Measurements from ENCODE around the gene PSEN2.
A peak's percentile ranks its signal among the peaks of the same experiment; 100 is the strongest.
"Not testable (repeated sequence)": the region's sequence is repeated elsewhere in the genome, so short reads cannot be mapped to it uniquely, and the experiment has no call there.

Gene PSEN2

DNA sequence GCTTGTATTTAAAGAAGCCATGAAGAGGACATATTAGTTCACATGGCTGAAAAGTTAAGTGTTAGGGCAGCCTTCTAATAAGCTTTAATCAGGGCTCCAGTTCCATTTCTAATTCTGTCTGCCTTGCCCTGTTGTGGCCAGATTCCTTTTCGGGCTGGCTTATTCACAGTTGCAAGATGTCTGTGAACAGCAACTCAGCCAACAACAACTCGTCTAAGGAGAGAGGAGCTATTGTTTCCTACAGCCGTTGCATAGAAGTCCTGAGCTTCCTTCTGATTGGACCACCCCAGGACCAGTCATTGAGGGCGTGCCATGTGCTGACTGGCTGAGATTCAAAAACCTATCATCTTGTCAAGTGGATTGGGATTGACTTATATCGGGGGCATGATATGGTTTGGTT is 51.1 kb downstream of the PSEN2 start:
- DNase-seq, result no peak

DNA sequence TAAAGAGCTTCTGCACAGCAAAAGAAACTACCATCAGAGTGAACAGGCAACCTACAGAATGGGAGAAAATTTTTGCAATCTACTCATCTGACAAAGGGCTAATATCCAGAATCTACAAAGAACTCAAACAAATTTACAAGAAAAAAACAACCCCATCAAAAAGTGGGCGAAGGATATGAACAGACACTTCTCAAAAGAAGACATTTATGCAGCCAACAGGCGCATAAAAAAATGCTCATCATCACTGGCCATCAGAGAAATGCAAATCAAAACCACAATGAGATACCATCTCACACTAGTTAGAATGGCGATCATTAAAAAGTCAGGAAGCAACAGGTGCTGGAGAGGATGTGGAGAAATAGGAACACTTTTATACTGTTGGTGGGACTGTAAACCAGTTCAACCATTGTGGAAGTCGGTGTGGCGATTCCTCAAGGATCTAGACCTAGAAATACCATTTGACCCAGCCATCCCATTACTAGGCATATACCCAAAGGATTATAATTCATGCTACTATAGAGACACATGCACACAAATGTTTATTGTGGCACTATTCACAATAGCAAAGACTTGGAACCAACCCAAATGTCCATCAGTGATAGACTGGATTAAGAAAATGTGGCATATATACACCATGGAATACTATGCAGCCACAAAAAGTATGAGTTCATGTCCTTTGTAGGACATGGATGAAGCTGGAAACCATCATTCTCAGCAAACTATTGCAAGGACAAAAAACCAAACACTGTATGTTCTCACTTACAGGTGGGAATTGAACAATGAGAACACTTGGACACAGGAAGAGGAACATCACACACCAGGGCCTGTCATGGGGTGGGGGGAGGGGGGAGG is 59.1 kb downstream of the PSEN2 start:
- not testable (repeated sequence) for DNase-seq

DNA sequence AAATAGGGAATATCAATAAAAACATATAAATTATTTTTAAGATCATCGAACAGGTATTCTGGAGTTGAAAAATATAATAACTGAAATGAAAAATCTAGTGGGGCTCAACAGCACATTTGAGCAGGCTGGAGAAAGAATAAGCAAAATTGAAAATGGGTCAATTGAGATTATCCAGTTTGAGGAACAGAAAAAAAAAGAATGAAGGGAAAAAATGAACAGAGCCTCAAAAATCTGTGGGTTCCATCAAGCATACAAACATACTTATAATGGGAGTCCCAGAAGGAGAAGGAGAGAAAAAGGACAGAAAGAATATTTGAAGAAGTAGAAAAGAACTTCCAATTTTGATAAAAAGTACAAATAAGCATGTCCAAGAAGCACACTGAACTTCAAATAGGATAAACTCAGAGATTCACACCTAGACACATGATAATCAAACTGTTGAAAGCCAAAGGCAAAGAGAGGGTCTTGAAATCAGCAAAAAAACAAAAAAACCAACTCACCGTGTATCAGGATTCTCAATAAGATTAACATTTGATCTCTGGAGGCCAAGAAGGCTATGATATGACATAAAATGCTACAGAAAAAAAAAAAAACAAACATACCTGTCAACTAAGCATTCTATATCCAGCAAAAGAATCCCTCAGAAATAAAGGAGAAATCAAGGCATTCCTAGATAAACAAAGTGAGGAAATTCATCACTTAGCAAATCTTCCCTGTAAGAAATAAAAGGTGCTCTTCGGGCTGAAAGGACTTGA is 64.2 kb downstream of the PSEN2 start:
- DNase-seq, result no peak

DNA sequence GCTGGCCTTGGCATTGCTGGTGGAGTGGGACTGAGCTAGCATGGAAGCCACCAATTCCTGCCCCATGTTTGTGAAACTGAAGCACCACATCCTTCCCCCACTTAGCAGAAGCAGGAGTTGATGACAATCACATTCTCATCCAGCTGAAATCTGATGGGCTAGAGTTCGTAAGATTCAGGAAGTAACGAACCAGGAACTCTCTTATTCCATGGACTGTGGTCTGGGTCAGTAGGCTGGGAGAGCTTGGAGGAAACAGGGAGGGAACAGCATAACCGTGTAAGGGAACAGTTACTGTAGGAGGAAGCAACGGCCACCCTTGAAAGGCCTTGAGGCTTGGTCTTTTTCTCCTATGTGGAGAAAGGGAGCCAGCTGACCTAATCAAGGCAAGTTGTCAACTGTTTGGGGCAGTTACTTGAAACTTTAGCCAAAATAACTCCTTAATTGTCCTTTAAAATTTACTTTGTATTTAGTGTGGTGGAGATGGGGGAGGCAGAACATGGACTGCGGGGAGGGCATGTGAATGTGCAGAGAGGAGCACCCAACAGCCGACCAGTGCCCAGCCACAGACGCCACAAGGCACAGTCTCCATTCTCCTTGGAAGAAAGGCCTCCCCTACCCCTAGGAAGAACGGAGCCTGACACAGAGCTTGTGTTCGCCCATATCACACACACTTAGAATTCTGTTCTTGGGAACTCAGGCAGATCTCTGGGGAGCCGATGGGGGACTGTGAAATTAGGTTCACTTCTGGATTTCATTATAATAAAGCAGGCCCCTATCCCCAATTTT is 67.7 kb downstream of the PSEN2 start:
- no peak for DNase-seq

DNA sequence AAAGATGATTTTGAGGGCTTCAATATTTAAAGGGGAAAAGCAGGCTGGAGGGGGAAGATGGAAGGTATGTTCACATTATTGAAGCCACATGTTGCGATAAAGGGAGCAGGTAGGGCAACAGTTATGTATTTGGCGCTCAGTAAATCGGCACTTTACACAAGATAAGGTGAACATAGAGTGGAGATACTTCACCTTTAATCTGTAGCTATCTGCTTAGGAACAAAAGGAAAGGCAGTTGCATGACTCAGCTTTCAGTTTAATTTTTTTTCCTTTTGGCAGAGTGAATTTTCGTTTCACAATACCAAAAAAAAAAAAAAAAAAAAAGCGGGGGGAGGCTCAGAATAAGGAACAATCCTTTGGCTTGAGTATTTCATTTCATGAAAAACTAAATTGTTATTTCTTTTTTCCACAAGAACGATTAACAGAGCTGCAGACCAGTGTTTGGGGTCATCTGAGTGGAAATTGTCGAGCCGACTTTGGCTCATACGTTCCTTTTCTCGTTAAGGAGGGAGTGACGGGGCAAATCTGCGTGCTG is 68.6 kb downstream of the PSEN2 start:
- no peak for DNase-seq

DNA sequence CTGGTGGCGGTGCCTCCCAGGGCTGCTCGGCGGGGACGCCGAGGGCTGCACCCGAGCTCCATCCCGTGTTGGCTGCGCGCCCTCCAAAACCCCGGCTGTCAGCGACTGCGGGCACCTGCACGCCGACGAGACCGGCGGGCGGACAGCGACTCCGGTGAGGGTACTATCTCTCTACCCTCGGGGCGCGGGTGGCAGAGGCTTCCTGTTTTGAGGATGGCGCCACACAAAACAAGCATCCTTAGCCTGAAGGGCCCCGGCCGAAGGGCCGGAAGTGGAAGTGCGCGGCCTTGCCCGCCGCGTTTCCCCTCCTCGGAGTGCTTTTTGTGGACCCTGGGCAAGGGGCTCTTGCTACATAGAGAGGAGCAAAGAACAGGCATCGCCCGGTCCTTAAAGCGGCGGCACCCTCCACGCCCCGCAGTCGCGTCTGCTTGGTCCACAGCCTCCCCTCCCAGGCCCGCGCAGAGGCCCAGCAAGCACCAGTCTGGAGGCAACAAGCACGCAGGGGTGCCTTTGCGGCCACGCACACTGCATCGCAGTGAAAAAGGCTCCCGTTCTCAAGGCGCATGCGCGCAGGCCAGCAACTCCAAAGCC is 69.1 kb downstream of the PSEN2 start:
- peak; percentile 60 for DNase-seq

DNA sequence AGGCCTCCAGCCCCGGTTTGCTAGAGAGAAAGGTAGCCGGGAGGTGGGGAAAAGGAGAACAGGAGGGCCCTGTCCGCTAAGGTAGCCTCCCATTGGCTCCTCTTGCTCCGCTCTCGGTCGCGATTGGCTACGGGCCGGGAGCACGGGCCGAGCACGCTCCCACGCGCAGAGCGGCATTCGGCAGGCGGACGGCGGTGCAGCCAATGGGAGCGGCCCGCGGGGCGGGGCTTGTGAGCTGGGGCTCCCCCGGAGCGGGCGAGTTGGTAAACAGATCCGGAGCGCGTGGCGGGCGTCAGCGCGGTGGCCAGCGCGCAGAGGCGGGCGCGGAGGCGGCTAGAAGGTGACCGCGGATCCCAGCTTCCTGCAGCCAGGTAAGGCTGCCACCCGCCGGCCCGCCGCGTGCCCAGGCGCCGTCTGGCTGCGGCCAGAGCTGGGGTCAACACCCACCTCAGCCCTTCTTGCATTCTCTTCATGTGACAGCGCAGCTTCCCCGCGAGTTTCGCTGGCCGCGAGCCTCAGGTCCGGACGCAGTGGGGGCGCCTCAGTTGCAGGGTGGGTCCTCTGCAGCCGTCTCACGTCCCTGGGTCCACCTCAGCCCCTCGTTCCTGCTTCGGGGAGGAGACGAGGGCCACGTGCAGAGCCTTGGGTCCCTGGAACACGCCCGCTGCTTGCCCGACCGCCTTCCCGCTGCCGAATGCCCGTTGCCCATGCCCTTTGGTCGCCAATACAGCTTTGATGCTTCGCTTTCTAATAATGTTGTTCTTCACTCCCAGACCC is 69.8 kb downstream of the PSEN2 start, which contains the start of gene COQ8A:
COQ8A (plus strand) TSS at position 266 of the 777 bp plus-strand sequence. CDS start 21,092 bp downstream, outside the sequence.
- peak; percentile 99 for DNase-seq

DNA sequence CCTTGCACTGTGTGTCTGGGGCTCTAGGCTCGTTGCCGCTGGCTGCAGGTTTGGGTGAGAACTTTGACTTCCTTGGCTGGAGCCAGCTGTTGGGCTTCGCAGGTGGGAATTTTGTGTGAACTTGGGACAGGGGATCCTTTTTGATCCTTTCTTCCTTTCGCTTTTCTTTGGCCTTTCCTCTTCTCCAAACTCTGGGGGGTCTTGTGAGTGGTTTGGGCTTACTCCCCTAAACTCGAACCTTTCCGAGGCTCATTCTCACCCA is 70.3 kb downstream of the PSEN2 start:
- no peak for DNase-seq

DNA sequence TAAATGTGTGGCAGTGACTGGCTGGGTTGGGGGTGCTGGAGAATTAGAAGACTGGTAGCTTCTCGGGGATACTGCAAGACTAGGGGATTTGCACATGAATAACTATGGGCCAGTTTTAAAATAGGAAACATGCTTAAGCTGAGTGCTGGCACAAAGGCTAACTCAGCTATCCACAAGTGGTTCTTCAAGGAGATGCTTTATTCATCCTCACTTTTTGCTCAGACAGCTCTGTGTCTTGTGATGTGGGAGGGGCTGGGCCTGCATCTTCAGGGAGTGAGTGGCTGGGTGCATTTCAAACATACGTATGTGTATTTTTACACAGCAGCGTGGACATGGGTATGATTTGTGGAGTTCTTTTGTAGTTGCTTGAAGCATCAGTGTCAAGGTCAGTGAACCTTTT is 72.0 kb downstream of the PSEN2 start:
- no peak for DNase-seq

DNA sequence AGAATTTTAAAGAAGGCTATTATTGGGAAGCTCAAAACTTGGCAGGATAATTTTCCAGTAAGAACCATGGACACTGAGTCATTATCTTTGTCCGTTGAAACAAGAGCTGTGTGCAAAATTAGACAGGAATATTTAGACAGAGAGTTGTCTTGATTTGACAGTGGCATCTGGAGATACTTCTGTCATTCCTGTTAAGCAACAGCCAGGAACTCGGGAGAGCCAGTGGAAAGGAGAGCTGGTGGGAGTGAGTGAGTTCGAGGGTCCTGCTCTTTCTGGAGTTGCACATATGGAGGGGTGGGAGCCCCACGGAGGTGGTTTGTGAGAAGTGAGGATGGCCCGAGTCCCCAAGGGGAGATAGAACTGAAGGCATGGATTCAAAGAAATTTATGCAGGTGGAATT is 72.7 kb downstream of the PSEN2 start:
- no peak for DNase-seq

DNA sequence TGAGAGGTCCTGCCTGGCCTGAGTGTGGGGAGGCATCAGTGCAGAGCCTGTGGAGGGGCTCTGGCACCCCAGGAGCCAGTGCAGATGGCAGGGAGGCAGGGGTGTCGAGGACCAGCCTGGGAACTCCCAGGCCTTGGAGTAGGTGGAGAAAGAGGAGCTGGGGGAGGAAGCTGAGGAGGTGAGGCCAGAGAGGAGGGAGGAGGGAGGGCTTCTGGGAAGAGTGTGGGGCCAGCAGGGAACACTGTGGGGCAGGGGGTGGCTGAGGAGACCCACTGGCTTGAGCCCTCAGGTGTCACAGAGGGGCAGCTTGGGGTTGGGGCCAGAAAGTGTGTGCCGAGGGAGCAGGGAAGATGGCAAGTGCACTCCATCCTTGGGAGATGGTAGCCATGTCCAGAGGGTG is 73.5 kb downstream of the PSEN2 start:
- DNase-seq, result no peak

DNA sequence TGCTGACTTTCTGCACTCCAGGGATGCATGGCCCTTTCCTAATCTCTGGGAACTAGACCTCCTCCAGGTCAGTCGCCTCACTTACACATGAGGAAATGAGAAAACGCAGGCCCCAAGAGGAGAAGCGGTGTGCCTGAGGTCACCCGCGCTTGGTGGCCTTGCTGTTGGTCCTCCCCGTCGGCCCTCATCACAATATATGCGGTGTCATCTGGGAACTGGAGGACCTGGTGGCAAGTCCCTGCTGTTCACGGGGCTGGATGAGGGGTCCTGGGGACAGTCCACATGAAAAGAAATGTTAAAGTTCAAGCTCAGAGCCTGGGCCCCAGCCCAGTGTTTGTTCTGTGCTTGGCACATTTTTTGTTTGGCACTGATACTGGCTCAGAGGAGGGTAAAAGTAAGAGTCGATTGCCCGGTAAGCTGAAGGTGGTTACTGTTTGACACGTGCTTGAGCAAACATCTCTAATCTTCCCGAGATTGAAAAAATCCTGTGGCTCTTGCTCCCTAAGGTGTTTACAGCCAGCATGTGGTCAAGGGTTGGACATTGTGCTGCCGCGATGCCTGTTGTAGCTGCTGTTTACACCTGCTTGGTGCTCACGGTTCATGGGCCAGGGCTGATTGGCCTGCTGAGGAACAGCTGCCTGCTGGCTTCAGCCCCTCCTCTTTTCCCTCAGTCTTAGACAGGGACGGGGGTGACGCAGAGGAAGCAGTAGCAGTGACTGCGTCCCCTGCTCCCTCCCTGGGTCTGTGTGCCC is 74.9 kb downstream of the PSEN2 start:
- DNase-seq, result no peak

Data from stimulated activated CD4-positive, alpha-beta T cell treated with anti-CD3 and anti-CD28 coated beads, Interleukin-4, amount 100 ng/mL, for 1 hour (primary cell).